ENCODE results near the gene CORO2B.

The CORO2B gene

DNA sequence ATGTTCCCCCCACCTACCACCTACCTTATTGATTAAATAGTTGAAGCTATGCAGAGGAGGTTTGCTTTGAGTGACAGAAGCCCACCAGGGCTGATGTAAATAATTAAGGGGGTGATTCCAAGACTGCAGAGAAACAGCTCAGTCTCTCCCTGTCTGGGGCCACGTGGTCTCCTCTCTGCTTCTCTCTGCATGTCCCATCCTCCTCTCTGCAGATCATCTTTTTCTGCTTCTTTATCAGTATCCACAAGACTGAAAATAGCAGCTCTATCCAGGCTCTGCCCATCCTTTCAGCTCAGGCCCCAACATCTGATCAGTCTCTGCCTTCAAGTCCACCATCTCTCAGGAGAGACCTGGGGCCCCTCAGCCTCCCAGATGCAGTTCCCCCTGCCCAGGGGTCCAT, 131.1 kb downstream of the CORO2B start:
- peak; percentile 20 for DNase-seq

DNA sequence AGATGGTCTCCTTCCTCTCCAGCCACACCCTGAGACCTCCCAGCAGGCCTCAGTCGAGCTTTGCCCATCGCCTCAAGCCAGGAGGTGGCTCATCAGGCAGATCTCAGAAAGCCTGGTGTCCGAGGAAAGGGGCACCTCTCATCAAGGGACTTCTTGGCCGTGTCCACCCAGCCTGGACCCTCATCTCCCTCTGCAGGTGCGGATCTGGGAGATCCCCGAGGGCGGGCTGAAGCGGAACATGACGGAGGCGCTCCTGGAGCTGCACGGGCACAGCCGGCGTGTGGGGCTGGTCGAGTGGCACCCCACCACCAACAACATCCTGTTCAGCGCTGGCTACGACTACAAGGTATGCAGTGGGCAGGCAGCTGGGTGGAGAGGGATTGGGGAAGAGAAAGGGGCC, 131.7 kb downstream of the CORO2B start:
- no peak for DNase-seq

DNA sequence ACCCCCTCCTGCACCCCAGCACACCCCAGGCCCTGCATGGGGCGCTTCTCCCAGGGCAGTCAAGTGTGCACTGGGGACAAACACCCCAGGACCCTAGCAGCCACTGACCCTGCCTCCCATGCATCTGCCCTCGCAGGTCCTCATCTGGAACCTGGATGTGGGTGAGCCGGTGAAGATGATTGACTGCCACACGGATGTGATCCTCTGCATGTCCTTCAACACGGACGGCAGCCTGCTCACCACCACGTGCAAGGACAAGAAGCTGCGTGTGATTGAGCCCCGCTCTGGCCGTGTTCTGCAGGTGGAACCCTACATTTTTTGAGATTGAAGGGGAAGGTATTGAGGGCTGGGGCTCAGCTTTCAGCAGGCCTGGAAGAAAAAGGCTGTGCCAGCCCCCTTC, 132.6 kb downstream of the CORO2B start:
- no peak for DNase-seq

DNA sequence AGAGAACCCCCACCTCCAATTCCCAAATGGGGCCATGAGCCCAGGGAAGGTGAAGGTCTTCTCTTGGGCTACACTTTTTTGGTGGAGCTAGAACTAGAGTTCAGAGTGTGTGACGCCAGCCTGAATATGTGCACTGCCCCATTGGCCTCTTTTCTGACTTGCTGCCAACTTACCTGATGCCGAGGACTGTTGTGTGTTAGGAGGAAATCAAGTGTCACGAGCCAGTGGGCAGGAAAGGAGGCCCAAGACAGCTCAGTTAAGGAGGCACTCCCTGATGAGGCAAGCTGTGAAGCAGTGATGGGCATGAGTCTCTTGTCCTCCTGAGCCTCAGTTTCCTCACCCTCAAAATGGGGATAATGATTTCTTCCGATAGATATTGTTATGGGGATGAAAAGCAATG, 134.1 kb downstream of the CORO2B start:
- no peak for DNase-seq

DNA sequence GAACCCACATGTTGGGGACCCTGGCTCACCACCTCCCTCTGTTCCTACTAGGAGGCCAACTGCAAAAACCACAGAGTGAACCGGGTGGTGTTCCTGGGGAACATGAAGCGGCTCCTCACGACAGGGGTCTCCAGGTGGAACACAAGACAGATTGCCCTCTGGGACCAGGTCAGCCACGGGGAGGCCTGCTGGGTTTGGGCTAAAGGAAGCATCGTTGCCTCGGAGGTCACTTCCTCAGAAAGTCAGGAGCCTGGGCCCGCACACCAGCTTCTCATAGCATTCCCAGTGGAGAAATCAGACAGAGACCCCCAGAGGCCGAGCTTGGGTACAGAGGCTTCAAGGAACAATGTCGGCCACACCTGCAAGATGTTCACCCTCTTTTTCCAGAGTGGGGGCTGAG, 135.1 kb downstream of the CORO2B start:
- no peak for DNase-seq

DNA sequence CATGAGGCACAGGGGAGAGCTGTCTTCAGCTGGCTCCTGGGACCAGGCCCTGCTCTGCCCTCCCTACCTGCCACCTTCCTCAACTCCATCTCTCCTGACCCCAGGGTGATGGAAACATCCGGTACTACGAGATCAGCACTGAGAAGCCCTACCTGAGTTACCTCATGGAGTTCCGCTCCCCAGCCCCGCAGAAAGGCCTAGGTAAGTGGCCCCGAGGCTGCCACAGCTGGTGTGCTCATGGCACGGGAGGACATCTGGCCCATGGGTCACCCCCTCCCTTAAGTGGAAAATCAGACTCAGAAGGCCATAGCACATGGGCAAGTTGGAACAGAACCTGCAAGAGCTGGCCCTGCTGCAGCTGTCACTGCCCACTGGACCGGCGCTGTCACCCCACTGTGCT, 136.3 kb downstream of the CORO2B start:
- DNase-seq = no peak

DNA sequence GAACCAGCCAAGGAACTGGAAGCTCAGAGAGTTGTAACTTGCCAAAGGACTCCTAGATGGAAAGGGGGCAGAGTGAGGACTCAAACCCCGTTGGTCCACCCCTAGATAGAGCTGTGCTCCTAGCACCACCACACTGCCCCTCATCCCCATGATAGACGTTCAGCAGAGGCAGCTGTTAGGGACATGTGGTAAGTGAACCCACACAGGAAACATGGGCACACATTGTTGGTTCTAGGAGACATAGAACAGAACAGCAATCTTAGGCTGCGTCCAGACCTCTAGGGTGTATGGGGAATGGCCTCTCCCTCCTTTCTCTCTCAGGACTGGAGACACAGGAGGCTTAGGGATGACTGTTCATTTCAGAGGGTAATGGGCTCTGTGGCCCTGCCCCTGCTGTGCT, 139.2 kb downstream of the CORO2B start:
- peak; percentile 75 for DNase-seq

DNA sequence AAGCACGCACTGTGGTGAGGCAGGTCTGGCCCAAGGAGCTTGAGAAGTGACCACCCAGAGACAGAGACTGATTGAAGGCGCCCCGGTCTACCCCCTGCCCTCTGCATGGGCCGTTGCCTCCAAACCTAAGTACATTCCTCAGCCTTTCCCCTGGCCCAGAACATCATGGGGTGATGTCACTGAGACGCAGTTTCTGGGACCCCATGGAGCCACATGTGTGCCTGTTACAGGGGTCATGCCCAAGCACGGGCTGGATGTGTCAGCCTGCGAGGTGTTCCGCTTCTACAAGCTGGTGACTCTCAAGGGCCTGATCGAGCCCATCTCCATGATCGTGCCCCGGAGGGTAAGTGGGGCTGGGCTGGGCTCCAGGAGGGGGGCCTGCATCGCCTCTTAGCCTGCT, 139.7 kb downstream of the CORO2B start:
- no peak for DNase-seq

DNA sequence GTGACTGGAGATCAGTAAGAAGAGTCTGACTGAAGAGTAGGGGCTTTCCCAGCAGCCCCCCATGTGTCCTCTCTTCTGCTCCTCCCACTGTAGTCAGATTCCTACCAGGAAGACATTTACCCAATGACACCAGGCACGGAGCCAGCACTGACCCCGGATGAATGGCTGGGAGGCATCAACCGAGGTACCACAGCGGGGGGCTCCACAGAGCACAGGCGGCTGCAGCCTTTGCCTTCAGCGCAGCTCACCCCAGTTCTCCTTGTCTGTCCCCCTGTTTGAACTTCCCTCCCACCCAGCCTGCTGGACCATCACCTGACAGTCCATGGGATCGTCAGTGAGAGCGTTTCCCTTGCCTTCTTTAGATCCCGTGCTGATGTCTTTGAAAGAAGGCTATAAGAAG, 140.3 kb downstream of the CORO2B start:
- no peak for DNase-seq

DNA sequence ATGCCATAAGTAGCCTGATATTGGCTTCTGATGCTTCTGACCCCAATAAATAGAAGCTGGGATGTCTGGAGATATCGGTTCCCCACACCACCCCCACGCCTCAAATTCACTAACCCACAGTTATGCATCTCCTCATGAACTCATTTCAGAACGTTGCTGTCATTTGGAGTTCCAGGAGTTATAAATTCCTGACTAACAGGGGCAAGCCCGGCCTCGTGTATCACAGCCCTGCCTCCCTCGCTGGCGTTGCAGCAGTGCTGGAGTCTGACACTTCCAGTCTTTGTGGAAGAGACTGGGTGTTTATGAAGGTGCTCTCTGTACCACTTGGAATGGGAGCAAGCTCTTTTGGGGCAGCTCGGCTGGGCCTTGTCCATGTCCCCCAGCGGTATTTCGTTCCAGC, 140.9 kb downstream of the CORO2B start:
- no peak for DNase-seq

DNA sequence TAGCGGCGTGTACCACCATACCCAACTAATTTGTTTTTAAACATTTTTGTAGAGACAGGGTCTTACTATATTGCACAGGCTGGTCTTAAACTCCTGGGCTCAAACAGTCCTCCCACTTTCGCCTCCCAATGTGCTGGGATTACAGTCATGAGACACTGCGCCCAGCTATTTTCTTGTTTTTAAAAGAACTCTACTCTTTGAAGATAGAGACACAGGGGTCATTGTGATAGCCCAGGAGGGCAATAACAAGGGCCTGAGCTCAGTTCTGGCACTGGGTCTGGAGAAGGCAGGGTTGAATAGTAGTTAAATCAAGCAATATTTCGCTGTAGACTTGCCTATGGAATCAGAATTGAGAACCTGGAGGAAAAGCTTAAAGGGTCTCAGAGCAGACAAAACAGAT, 143.1 kb downstream of the CORO2B start:
- DNase-seq = no peak

DNA sequence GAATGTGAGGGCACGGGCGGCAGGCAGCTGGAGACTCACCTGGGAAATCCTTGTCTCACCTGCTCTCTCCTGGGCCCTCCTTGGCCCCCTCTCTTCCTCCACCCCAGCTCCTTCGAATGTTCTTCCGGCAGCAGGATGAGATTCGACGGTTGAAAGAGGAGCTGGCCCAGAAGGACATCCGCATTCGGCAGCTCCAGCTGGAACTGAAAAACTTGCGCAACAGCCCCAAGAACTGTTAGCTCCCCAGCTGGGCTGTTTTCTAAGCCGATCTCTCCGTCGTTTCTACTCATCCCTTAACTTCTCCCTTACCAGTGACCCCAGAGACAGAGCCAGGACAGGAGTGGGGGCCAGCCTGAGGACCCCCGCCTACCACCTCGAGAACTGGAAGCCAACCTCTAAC, 146.9 kb downstream of the CORO2B start:
- DNase-seq = peak; percentile 71

DNA sequence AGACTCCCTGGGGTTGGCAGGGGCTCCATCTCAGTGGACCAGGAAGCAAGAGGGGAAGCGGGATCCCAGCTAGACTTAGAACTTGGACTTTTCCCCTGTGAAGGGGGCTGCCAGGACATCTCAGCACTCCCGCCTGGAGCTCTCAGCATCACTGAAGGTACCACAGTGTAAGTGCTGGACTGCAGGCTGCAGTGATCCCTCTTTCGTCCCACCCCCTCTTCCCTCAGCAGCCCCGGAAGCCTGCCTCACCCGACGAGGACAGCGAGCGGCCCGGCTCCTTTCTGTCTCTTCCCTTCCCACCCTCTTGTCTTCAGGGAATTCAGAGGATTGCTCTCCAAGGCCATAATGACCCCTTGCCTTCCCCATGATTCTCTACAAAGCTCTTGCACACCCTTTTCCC, 147.5 kb downstream of the CORO2B start:
- no peak for DNase-seq

DNA sequence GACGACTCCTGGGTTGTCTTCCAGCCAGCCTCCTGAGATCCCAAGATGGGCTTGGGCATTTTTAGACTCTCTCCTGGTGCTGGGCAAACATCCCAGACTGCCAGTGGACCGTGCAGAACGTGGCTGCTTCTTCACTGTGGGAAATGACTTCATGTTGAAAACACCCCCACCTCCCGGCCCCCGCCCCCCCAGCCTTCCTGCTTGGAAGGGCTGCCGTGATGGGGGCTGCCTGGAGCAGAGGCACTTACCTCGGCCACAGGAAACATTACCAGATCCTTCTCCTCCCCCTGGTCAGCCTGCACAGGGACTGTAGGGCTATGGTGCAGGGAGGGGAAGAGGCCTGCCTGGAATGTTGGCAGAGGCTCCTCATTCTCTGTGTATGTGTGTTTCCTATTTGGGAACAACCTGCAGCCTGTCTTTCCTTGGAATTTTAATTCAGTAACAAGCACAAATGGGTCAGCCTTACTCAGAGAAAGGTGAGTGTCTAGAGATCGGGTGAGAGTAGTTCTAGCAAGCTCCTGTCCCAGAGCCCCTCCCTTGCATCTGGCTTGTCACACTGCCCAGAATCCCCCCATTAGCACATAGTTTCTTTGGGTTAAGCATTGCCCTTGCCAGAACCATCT, 151.1 kb downstream of the CORO2B start:
- DNase-seq = no peak

DNA sequence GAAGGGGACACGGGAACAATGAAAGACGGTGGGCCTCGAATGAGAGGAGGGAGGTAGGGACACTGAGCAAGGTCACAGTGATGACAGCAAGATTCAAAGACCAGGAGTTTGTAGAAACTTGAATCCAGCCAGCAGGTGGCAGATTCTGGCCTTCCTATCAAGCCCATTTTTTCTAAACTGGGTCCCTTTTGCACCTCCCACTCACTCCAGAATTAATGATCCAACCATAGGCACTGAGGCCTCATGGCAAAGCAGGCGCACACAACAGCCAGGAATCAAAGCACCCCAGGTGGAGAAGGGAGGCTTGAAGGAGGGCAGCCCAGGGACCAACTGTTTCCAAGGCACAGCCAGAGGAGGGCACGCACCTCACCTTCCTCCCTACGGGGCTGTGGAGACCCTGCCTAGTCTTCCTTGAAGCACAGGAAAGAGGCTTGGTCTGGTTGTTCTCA, 151.7 kb downstream of the CORO2B start:
- peak; percentile 71 for DNase-seq

DNA sequence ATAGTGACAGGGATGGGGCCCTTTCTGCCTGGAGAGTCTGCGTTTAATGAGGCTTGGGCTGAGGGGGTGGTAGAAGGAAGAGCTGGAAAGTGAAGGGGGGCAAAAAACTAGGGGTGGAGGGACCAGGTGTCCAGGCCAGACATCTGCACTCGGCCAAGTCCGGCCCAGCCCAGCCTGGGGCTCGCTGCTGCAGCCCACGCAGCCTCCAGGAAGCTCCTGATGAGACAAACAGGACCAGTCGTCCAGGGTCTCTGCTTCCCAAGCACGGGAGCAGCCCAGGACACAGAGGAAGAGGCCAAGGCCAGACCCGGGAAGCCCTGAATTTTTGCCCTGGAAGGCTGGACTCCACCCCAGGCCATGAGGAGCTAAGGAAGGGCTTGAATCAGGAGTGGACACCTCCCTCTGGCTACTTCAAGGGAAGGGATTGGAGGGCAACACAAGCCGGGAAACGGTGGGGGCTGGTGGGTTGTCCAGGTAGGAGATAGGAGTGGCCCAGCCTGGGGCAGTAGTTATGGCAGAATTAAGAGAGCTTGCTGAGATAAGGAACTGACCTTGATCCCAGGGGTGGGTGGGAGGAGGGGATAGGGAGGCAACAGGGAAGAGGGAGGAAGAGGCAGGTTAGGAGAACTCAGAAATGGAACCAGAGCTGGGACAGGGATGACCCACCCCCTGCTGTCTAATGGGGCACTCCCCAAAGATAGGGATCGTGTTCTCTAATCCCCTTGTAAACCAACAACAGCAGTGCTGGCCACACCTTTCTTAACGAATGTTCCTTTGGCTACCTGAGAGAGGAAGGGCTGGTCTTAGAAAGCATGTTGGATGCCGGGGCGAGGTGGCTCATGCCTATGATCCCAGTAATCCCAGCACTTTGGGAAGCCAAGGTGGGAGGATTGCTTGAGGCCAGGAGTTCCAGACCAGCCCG, 152.4 kb downstream of the CORO2B start:
- no peak for DNase-seq

DNA sequence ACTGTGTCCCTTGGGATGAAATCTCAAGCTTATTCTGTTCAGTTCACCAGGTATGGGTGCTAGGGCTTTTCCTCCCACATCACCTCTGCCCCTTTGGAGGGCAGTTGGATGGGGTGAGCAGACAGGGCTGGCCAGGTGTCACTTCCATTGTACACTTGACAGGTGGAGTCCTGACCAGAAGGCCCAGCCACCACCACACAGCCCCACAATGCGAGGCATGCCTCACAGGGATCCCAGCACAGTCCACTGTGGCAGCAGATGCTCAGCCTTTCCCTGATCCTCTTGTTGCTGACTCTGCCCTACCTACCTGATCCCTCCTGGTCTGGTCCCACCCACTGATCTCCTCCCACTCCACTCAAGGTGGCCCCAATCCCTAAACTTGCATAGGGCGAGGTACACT, 153.7 kb downstream of the CORO2B start:
- DNase-seq = no peak

DNA sequence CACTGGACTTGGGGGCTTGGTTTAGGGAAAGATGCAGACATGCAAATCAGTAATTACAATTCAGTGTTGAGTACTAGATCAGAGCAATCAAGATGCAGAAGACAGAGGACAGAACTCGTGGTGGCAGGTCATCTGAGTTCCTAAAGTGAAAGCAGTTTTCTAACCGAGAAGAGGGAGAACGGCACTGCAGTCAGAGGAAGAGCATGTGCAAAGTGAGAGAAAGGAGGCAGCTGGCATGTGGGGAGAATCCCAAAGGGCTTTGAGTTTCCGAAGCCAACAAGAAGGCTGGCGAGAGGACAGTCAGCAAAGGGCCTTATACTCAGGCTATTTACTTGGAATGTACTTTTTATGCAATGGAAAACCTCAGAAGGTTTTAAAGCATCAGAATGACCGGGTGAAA, 154.9 kb downstream of the CORO2B start:
- DNase-seq = peak; percentile 22

DNA sequence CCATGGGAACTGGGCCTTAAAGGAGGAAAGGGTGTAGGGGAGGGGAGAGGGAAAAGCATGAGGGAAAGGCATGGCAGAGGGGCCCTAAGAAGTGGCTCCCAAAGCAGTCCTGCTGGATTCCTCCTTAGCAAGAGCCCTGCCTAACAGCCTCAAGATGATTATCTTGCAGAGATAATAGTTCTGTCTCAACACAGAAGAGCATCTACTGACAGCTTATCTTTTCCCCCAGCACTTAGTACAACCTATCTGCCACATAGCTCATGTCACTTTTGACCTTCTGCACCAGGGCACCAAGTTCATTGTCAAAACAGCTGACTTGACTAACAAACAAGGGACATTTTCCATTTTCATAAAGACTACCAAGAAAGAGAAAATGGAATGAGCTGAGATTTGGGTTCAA, 155.6 kb downstream of the CORO2B start:
- DNase-seq = peak; percentile 60

DNA sequence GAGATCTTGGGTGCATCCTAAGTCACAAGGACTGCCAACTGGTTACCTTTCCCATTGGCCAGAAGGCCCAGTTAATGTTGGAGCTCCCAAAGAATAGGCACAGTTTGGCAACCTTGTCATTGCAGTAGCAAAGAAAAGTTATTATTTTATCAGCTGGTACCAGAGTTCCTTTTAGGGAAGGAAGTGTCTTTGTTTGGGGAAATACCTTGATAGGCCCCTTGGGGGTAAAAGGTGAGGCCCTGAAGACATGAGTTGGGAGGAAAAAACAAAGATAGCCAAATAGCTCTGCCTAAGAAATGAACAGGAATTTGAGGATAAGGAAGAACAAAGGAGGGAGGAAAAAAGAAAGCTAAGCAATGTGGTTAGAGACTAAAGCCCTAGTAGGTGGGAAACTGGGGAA, 156.1 kb downstream of the CORO2B start:
- peak; percentile 25 for DNase-seq

DNA sequence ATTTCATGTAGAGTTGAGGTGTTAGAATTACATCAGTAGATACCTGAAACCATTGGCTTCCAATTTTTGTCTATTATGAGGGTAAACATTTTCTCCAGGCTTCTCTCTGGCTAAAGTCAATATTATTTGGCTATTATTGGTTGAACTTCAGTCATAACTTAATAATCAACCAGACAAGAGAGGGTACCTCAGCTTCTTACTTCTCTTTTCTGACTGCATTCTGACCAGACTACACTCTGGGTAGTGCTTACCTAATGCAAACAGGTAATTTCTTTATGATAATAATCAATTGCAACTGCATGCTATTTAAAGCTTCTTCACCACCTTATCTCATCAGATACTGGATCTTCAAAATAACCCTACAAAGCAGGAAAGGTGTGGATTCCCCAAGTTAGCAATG, 156.8 kb downstream of the CORO2B start:
- DNase-seq = no peak

DNA sequence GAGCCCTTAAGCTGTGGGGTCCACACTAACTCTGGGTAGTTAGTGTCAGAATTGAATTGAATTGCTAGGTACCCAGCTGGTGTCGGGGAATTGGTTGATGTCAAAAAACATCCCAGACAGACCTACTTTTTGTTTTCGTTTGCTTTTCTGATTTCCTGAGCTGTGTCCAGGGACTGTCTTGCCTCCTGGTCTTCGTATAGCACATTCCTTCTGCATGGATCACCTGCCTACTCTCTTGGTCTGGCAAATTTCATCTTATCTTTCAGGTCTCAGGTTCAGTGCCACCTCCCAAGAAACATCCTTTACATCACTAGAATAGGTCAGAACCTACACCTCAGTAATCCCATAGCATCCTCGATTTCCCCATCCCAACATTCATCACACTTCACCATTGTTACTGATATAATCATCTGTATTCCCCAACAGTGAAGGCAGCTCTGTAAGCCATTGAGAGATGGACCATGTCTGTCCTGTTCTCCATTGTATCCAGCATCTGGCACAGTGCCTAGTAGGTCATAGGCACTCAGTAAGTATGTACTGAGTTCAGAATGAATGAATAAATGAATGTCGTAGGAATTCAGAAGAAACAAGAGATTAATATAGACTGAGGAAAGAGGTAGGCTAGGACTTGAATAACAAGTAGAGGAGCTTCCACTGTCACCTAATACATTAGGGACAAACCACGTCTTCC, 160.7 kb downstream of the CORO2B start:
- DNase-seq = no peak

DNA sequence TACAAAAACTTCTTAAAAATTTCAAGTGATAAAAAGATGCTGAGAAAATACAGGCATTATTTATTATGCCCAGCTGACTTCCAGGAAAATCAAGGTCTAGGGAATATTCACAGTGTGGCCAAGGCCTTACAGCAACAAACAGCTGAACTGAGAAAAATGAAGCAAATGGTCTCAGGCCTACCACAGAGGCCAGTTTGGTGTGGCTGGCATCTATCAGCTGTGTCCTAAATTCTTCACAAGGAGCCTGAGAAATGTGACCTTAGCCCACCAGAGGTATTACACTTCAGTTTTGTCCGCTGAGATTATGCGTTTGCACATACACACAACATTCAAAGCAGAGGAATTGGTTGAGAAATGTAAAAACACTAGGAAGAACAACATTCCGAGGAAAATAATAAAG, 164.5 kb downstream of the CORO2B start:
- DNase-seq = no peak

DNA sequence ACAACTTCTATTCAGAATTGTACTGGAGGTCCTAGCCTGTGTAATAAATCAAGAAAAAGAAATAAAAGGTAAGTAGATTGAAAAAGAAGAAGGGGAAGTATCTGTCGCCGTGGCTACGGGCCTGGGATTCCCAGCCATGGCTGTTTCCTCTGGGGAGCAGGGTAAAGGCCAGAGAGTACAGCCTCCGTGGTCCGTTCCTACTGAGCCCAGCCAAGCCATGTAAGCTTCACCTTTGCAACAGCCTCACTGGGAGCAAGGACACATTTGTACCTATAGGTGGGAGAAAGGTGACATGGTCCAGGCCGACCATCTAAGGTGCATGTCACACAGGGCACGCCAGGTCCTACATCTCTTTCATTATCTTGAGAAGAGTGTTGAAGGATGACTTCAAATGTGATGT, 170.6 kb downstream of the CORO2B start:
- DNase-seq = no peak

All from hematopoietic multipotent progenitor cell treated with erythropoietin and hydrocortisone succinate and interleukin-3 and kit ligand, for 4 days (in vitro differentiated cells).